Sigmoid colon (tissue), 4 donors: Measurements from ENCODE around the gene EVA1A.

Experiments used
- EP300 ChIP-seq, 4 donors: sonication (generic); formaldehyde crosslinking; IDR thresholded peaks; one replicate each; pipeline ENCODE4 v1.6.1; 2017; ENCODE audit warnings: antibody characterized with exemption in 4 of 4
- POLR2A ChIP-seq, 2 donors: fragments of 450-650 bp; IDR thresholded peaks; one replicate each; pipeline ENCODE4 v1.6.1; 2016; ENCODE audit warnings: antibody characterized with exemption in 2 of 2, mild to moderate bottlenecking in 2 of 2, moderate library complexity in 2 of 2
- POLR2AphosphoS5 ChIP-seq, 4 donors: sonication (generic); formaldehyde crosslinking; IDR thresholded peaks; one replicate each; pipeline ENCODE4 v1.6.1; 2017; ENCODE audit warnings: antibody characterized with exemption in 4 of 4
- TF ChIP-seq, protein P1 (sequence below), 4 experiments: fragments of 450-650 bp in 3 of 4; fragments of 200-600 bp in 1 of 4; IDR thresholded peaks; one replicate each; pipeline ENCODE4 v1.5.1; 2016 to 2019; ENCODE audit warnings: antibody characterized with exemption in 4 of 4, mild to moderate bottlenecking in 3 of 4, moderate library complexity in 2 of 4

DNA sequence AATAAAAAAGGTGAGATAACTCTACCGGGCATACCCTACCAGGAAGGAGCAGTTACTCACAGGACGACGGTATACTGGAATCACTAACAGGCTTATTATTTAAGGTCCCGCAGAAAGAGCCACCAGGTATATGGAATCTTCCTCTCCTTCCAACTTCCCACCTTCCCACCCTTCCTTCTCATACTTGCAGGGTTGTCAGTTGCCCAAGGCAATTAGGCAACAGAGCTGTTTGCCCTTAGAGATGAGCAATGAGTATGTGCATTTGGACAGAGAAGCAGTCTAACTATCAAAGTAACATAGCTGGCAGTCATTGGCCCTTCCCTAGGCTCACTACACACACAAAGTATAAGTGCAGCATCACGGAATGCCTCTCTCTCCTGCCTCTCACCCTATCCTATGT, 32.1 kb upstream of the EVA1A start:
- TF ChIP-seq POLR2AphosphoS5 (IDR thresholded peaks at IDR 0.05) (no peak), EP300 (IDR thresholded peaks at IDR 0.05) (no peak), POLR2A (IDR thresholded peaks at IDR 0.05) (no peak)
- TF ChIP-seq, protein P1, sequence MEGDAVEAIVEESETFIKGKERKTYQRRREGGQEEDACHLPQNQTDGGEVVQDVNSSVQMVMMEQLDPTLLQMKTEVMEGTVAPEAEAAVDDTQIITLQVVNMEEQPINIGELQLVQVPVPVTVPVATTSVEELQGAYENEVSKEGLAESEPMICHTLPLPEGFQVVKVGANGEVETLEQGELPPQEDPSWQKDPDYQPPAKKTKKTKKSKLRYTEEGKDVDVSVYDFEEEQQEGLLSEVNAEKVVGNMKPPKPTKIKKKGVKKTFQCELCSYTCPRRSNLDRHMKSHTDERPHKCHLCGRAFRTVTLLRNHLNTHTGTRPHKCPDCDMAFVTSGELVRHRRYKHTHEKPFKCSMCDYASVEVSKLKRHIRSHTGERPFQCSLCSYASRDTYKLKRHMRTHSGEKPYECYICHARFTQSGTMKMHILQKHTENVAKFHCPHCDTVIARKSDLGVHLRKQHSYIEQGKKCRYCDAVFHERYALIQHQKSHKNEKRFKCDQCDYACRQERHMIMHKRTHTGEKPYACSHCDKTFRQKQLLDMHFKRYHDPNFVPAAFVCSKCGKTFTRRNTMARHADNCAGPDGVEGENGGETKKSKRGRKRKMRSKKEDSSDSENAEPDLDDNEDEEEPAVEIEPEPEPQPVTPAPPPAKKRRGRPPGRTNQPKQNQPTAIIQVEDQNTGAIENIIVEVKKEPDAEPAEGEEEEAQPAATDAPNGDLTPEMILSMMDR (IDR thresholded peaks at IDR 0.05), result no peak
